Measurements from ENCODE around the gene SLC25A13. TPM values are rescaled to one million over a fixed set of nuclear protein-coding genes. Genes with fewer than 3 reads are reported as not detected.

Gene SLC25A13
- total and polyA plus RNA-seq, 12 donors: 10.8 to 55.1 (median 33.9) TPM

DNA sequence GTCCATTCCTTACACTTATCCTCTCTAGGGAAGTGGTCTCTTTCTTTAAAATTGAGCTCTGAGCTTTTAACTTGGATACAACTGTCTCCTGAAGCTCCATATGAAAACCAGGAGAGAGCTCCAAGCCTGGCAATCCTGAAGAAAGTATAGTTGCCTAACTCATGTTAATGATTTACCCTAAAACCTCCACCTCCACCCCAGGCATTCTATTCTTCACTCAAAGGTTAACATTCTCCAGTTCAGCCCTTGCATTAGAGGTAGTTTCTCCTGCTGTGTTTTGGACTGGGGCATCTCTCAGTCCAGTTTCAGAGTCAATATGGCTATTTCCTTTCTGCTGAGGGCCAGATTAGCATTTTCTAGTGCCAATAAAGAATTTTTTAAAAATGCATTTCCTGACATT lies 195.5 kb downstream of the SLC25A13 start:
- H3K36me3 ChIP-seq (replicated peaks in 1 of 2): no peaks in the 10 kb centered on the region
- TF ChIP-seq, protein P1, sequence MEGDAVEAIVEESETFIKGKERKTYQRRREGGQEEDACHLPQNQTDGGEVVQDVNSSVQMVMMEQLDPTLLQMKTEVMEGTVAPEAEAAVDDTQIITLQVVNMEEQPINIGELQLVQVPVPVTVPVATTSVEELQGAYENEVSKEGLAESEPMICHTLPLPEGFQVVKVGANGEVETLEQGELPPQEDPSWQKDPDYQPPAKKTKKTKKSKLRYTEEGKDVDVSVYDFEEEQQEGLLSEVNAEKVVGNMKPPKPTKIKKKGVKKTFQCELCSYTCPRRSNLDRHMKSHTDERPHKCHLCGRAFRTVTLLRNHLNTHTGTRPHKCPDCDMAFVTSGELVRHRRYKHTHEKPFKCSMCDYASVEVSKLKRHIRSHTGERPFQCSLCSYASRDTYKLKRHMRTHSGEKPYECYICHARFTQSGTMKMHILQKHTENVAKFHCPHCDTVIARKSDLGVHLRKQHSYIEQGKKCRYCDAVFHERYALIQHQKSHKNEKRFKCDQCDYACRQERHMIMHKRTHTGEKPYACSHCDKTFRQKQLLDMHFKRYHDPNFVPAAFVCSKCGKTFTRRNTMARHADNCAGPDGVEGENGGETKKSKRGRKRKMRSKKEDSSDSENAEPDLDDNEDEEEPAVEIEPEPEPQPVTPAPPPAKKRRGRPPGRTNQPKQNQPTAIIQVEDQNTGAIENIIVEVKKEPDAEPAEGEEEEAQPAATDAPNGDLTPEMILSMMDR (IDR thresholded peaks at IDR 0.05): no peak
- no peak for TF ChIP-seq POLR2A (IDR thresholded peaks at IDR 0.05)

GRCh38 chr7:96122746-96123145 lies 199.2 kb downstream of the SLC25A13 start:
- Histone ChIP-seq H3K4me3 (no peak overlapping the region), H3K27me3 (no peaks in the 10 kb centered on the region), H3K36me3 (replicated peaks in 1 of 2) (no peaks in the 10 kb centered on the region), H3K4me1 (replicated peaks in 1 of 2) (no peaks in the 10 kb centered on the region), H3K27ac (no peak overlapping the region), H3K9me3 (replicated peaks in 1 of 3) (no peaks in the 10 kb centered on the region)
- intact Hi-C loops (cut with DNase I): no loop called here
- TF ChIP-seq, protein P1 (IDR thresholded peaks at IDR 0.05): no peak
- TF ChIP-seq POLR2A (IDR thresholded peaks at IDR 0.05): no peak
- no peak for DNase-seq
- WGBS, 4 donors: 89 to 97% (median 96%) methylated on average over 2 of the region's 2 CpGs

More for the DNA sequence above, 195.5 kb downstream of the SLC25A13 start:
- H3K27ac ChIP-seq: no peak overlapping the region
- H3K9me3 ChIP-seq (replicated peaks in 1 of 3): no peaks in the 10 kb centered on the region
- intact Hi-C loops (cut with DNase I): no loop called here
- no peak overlapping the region for H3K4me3 ChIP-seq
- no peaks in the 10 kb centered on the region for H3K27me3 ChIP-seq
- H3K4me1 ChIP-seq (replicated peaks in 1 of 2): no peaks in the 10 kb centered on the region
- DNase-seq: no peak

DNA sequence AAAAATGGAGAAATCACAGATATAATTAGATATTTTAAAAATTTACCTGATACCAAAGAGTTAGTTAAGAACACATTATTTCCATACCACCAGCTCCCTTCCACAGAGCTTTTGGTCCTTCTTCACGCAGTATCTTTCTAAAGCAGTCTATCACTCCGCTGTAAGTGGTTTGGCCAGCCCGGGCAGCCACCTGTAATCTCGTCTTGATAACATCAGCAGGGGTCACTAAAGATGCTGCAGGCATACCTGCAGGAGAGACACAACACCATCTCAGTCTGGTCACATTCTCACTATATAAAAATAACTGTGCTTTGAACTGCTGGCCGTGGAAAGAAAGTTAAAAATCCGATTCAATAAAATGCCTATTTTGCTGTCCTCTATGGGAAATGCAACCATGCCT lies 200.1 kb downstream of the SLC25A13 start:
- Histone ChIP-seq H3K4me3 (no peak overlapping the region), H3K27ac (no peak overlapping the region), H3K4me1 (replicated peaks in 1 of 2) (no peaks in the 10 kb centered on the region), H3K36me3 (replicated peaks in 1 of 2) (no peaks in the 10 kb centered on the region), H3K27me3 (no peaks in the 10 kb centered on the region), H3K9me3 (replicated peaks in 1 of 3) (no peaks in the 10 kb centered on the region)
- intact Hi-C loops (cut with DNase I): no loop called here
- no peak for TF ChIP-seq POLR2A (IDR thresholded peaks at IDR 0.05)
- TF ChIP-seq, protein P1 (IDR thresholded peaks at IDR 0.05): no peak
- no peak for DNase-seq
- 92 to 97% (median 94%) methylated on average over 6 of the region's 6 CpGs for WGBS, 4 donors

DNA sequence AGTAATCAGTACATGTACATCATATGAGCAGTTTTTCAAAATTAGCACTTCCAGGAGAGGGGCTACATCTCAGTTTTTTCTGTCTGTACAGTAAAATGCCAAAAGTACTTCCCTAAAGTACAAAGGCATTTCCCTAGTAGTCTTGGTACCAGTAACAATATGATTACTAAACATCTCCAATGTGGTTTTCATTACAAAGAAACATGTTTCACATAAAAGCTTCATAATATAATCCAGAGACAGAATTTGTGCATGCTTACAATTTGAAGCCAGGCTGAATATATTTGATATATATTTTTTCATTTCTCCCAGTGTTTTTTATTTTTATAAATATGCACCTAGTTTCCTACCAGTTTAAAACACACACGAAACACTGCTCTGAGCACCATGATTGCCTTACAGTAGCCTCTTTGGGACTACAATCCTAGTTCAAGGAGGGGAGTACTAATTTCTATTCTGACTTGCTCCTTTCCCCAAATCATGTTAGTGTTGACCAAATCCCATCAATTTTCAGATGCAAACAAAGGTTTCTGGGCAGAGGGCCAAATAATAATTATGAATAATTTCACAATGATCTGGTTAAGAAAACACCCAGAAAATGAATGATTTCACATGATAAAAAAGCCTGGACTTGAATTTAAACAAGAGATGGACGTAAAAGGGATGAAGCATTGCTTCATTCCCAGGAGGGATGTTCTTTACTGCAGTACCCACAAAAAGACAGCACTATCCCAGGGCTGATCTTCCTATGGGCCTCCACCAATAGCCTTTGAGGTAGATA lies 201.3 kb downstream of the SLC25A13 start:
- Histone ChIP-seq H3K4me1 (replicated peaks in 1 of 2) (no peaks in the 10 kb centered on the region), H3K36me3 (replicated peaks in 1 of 2) (no peaks in the 10 kb centered on the region), H3K27me3 (no peaks in the 10 kb centered on the region), H3K4me3 (no peak overlapping the region), H3K27ac (no peak overlapping the region), H3K9me3 (replicated peaks in 1 of 3) (no peaks in the 10 kb centered on the region)
- DNase-seq: no peak
- no peak for TF ChIP-seq POLR2A (IDR thresholded peaks at IDR 0.05)
- TF ChIP-seq, protein P1 (IDR thresholded peaks at IDR 0.05): no peak
- intact Hi-C loops (cut with DNase I): no loop called here
- WGBS, 4 donors: 72 to 87% (median 81%) methylated on average over 2 of the region's 2 CpGs
